DOHH2 (cell line): ENCODE data around the gene PLXNC1.

Experiments
- H3F3A ChIP-seq: fragments of 200-600 bp; sonication (generic), shearing (Covaris generic); 2 replicates; pipeline ENCODE4 v1.6.0; 2016; ENCODE audit warnings: antibody characterized with exemption, mild to moderate bottlenecking; ENCODE audit not compliant: control insufficient read depth, insufficient read depth
- H3K27ac ChIP-seq: fragments of 200-600 bp; sonication (generic); 2 replicates; pipeline ENCODE4 v1.5.1; 2014; ENCODE audit warnings: low read depth, mild to moderate bottlenecking, low read length, moderate library complexity
- H3K27me3 ChIP-seq: fragments of 200-600 bp; sonication (generic); 2 replicates; pipeline ENCODE4 v1.6.1; 2014; ENCODE audit warnings: mild to moderate bottlenecking, low read length, mixed read lengths; ENCODE audit not compliant: control insufficient read depth
- H3K36me3 ChIP-seq: fragments of 200-600 bp; sonication (generic); 2 replicates; pipeline ENCODE4 v1.6.1; 2014; ENCODE audit warnings: mild to moderate bottlenecking, low read length, moderate library complexity, mixed read lengths; ENCODE audit not compliant: control insufficient read depth
- H3K4me1 ChIP-seq: fragments of 200-600 bp; sonication (generic); 2 replicates; pipeline ENCODE4 v1.6.1; 2014; ENCODE audit warnings: mild to moderate bottlenecking, low read length, mixed read lengths; ENCODE audit not compliant: control insufficient read depth
- H3K4me2 ChIP-seq: fragments of 200-600 bp; sonication (generic); 2 replicates; pipeline ENCODE4 v1.6.0; 2014; ENCODE audit warnings: mild to moderate bottlenecking, low read length, moderate library complexity
- H3K4me3 ChIP-seq: fragments of 200-600 bp; sonication (generic); 2 replicates; pipeline ENCODE4 v1.5.1; 2014; ENCODE audit warnings: mild to moderate bottlenecking, low read length, mixed read lengths
- H3K79me2 ChIP-seq: fragments of 200-600 bp; sonication (generic); 2 replicates; pipeline ENCODE4 v1.6.1; 2014; ENCODE audit warnings: mild to moderate bottlenecking, low read length, mixed read lengths; ENCODE audit not compliant: control insufficient read depth
- H3K9me2 ChIP-seq: fragments of 200-600 bp; sonication (generic); replicated peaks from 2 replicates; pipeline ENCODE4 v1.6.1; 2014; ENCODE audit warnings: mild to moderate bottlenecking, low read length, mixed read lengths; ENCODE audit not compliant: control insufficient read depth
- H3K9me3 ChIP-seq: fragments of 200-600 bp; sonication (generic); 2 replicates; pipeline ENCODE4 v1.6.1; 2014; ENCODE audit warnings: antibody characterized with exemption, low read length, mixed read lengths; ENCODE audit not compliant: control insufficient read depth, insufficient read depth
- H4K20me1 ChIP-seq: fragments of 200-600 bp; sonication (generic); 2 replicates; pipeline ENCODE4 v1.6.0; 2014; ENCODE audit warnings: low read depth, mild to moderate bottlenecking, antibody characterized with exemption, low read length, moderate library complexity; ENCODE audit not compliant: control insufficient read depth, insufficient read depth
- CTCF ChIP-seq: fragments of 200-600 bp; sonication (generic); IDR thresholded peaks from one replicate; pipeline ENCODE4 v1.5.1; 2014; ENCODE audit warnings: antibody characterized with exemption, mild to moderate bottlenecking, low read depth, low read length; ENCODE audit not compliant: poor library complexity, severe bottlenecking
- EZH2phosphoT487 ChIP-seq: fragments of 200-600 bp; sonication (generic); IDR thresholded peaks from 2 replicates; pipeline ENCODE4 v1.6.1; 2017; ENCODE audit warnings: borderline replicate concordance, mild to moderate bottlenecking, antibody characterized with exemption, low read length, moderate library complexity, mixed read lengths

PLXNC1 gene

GRCh38 chr12:94143438-94143837 is 4.9 kb upstream of the PLXNC1 start:
- Histone ChIP-seq H3K4me2 (no peak overlapping the region), H3K27me3 (peaks cover 52% of the 10 kb centered on the region), H3K27ac (no peak overlapping the region), H4K20me1 (0 out of 2 replicates have a peak, but pooled peaks cover 3% of the 10 kb centered on the region), H3K79me2 (no peaks in the 10 kb centered on the region), H3K9me3 (no peaks in the 10 kb centered on the region), H3K36me3 (no peaks in the 10 kb centered on the region), H3F3A (peaks cover 6% of the 10 kb centered on the region; the same call in 1 of the 2 replicates), H3K4me1 (peaks cover 10% of the 10 kb centered on the region), H3K4me3 (no peak overlapping the region), H3K9me2 (no peaks in the 10 kb centered on the region)
- TF ChIP-seq CTCF: no peak
- TF ChIP-seq EZH2phosphoT487: no peak

GRCh38 chr12:94143951-94144350 is 4.4 kb upstream of the PLXNC1 start:
- no peak overlapping the region for H3K27ac ChIP-seq
- H3K36me3 ChIP-seq: no peaks in the 10 kb centered on the region
- no peak overlapping the region for H3K4me2 ChIP-seq
- peaks cover 11% of the 10 kb centered on the region for H3K4me1 ChIP-seq
- peaks cover 53% of the 10 kb centered on the region for H3K27me3 ChIP-seq
- 0 out of 2 replicates have a peak, but pooled peaks cover 3% of the 10 kb centered on the region for H4K20me1 ChIP-seq
- H3K79me2 ChIP-seq: no peaks in the 10 kb centered on the region
- H3K9me3 ChIP-seq: no peaks in the 10 kb centered on the region
- peaks cover 6% of the 10 kb centered on the region; the same call in 1 of the 2 replicates for H3F3A ChIP-seq
- no peaks in the 10 kb centered on the region for H3K9me2 ChIP-seq
- H3K4me3 ChIP-seq: no peak overlapping the region
- TF ChIP-seq EZH2phosphoT487 (no peak), CTCF (no peak)

GRCh38 chr12:94144781-94145180 is 3.6 kb upstream of the PLXNC1 start:
- Histone ChIP-seq H3K4me3 (no peak overlapping the region), H3K9me2 (no peaks in the 10 kb centered on the region), H3K27me3 (peaks cover 61% of the 10 kb centered on the region), H3K36me3 (no peaks in the 10 kb centered on the region), H3K9me3 (no peaks in the 10 kb centered on the region), H3K27ac (no peak overlapping the region), H3F3A (peaks cover 6% of the 10 kb centered on the region; the same call in 1 of the 2 replicates), H3K4me2 (no peak overlapping the region), H3K79me2 (no peaks in the 10 kb centered on the region), H4K20me1 (0 out of 2 replicates have a peak, but pooled peaks cover 3% of the 10 kb centered on the region), H3K4me1 (peaks cover 19% of the 10 kb centered on the region)
- TF ChIP-seq CTCF: no peak
- TF ChIP-seq EZH2phosphoT487: no peak
